ENCODE data around the gene SPAG8.

DNA sequence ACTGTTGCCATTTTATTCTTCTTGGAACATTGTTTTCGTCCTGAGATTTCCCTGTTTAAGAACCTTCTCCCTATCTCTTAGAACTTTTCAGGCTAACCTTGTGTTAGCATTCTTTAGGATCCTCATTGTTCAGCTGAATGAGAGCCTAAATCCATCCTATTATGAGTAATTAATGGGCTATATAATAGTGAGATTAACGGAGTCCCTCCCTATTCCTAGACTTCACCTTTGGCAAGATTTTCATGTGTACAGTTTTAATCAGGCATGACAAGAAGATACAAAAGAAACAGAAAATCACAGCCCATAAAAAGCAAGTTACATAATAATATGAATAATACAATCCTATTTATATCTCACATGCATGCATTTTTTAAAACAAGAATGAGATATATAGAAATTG lies 48.9 kb downstream of the SPAG8 start:
- TF ChIP-seq POLR2A (IDR thresholded peaks at IDR 0.05; ENCODE audit: low read length), result no peak
- TF ChIP-seq GATA1 (IDR thresholded peaks at IDR 0.05; ENCODE audit: low read depth, low read length), result no peak

Measured in erythroblast (primary cell).